ENCODE measurements around the gene CFAP97.
"Not testable (repeated sequence)": the region's sequence is repeated elsewhere in the genome, so short reads cannot be mapped to it uniquely, and the experiment has no call there.

The CFAP97 gene

DNA sequence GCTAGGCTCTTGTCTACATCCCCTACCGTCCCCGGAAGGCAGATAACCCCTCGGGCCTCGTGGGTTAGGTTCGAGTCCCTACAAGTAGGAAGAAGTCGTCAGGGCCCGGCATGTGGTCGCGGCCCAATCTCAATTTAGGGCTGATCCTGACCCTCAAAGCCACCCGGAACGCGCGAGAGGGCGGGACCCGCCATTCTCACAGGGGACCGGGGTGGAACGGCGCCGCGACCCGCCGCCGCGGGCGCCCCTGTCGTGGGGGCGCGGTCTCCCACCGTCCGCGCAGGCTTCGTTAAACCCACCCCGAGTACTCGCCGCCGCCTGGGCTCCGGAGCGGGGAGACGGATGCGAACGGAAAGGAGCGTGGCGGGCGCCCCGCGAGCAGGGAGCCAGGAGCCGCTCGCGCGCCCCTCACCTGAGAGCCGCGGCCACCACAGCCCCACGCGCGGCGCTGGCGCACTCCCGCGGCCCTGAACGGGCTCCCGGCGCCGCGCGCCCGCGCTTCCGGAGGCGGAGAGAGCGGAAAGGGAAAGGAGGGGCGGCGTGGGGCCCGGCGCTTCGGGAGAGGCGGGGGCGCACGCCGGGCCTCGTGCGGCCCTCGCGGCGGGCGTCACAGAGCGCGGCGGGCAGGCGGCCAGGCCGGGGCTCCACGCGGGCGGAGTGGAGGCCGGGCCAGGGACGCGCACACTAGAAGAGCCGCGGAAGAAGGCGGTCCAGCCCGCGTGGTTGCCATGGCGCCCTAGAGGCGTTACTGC is at the start of gene CFAP97:
Gene CFAP97 (minus strand): TSS at position 515 of the 752 bp plus-strand sequence. CDS start 12,804 bp downstream, outside the sequence.
- peak; percentile 34 to 67 for DNase-seq

DNA sequence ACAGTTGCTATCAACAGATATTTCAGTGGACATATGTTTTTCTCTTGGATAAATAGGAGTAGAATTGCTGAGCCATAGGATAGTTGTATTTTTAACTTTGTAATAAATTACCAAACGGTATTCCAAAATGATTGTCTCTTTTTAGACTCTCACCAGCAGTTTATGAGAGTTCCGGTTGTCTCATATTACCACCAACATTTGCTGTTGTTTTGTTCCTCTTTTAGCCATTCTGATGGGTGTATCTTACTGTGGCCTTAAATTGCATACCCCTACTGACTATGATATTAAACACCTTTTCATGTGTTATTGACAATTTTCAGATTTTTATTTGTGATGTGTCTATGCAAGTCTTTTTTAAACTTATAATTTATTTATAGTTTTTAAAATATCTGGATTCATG is 45.3 kb upstream of the CFAP97 start:
- DNase-seq: no peak

DNA sequence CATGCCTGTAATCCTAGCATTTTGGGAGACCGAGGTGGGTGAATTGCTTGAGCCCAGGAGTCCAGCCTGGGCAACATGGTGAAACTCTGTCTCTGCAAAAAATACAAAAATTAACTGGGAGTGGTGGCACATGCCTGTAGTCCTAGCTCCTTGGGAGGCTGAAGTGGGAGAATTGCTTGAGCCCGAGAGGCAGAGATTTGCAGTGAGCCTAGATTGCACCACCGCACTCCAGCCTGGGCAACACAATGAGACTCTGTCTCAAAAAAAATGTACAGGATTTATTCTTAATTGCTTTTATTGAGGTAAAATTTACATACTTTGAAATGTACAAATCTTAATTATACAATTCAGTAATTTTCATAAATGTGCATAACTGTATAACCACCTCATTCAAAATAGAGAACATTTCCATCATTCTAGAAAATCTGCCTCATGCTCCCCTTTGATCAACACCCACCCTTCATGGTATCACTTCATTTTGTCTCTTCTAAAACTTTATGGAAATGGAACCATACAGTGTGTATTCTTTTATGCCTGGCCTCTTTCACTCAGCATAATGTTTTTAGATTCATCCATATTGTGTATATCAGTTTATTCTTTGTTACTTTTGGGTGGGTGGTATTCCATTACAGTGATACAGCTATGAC is 44.7 kb upstream of the CFAP97 start:
- DNase-seq: no peak

DNA sequence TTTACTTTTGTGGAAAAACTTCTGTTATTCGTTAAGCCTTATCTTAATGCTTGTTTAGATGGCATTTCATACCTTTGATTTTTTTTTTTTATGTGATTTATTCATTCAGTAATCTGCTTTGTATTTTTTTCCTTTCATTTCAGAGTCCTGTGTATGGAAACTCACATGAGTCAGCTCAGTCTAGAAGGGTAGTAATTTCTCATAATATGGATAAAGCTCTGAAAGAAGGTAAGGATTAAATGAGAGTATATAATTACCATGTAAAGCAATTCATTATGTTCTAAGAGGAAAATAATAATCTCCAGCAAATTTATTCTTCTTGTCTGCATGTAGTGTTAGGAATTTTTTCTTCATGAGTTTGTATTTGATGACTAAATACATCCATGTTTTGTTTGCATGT is 43.4 kb upstream of the CFAP97 start:
- DNase-seq: no peak

DNA sequence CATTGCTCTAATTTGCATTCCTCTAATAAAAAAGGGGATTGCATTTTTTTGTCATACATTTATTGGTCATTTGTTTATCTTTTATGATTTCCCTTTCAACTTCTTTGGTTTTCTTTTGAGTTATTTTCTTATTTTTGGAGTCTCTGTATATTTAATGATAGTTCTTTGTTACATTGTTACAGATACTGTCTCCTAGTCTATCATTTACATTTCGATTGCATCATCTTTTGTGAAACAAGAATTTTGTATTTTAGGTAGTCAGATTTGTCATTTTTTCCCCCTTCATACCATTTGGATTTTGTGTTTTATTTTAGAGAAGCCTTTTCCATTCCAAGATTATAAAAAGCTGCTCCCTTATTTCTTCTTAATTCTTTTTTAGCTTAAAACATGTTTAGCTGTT is 42.7 kb upstream of the CFAP97 start:
- no peak for DNase-seq

GRCh38 chr4:185244763-185245162 is 41.0 kb upstream of the CFAP97 start:
- DNase-seq: no peak

DNA sequence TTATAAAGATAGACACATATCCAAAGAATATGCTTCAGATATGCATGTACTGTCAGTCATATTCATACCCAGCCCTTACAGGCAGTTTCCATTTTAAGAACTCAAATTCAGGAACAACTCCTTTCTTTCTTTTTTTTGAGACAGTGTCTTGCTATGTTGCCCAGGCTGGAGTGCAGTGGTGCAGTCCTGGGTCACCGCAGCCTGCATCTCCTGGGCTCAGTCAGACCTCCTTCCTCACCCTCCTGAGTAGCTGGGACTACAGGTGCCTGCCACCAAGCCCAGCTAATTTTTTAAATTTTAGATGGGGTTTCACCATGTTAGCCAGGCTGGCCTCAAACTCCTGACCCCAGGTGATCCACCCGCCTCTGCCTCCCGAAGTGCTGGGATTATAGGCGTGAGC is 40.1 kb upstream of the CFAP97 start:
- no peak for DNase-seq

DNA sequence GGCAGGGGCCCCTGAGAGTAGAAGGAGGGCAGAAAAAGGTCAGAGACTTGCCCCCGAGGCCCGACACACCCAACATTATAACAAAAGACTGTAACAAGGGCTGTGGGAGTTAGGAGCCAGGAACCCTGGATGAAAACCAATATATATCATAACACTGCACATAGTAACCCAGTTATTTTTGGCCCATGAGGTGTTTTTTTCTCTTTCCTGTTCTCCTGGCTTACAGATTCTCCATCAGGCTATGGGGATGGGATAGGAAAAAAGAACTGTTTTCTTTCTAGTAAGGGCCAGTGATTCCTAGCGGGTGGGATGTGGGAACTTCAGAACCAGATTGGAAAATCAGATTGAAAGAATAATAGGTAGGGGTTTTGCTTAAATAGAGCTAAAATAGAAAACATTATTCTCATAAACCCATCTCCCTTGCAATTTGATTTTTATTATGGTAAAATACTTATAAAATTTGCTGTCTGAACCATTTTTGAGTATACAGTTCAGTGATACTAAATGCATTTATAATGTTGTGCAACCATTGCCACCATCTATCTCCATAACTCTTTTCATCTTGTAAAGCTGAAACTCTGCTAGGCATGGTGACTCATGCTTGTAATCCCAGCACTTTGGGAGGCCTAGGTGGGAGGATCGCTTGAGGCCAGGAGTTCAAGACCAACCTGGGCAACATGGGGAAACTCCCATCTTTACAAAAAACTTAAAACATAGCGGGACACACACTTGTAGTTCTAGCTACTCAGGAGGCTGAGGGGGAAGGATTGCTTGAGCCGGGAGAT is 39.1 kb upstream of the CFAP97 start:
- DNase-seq: no peak

DNA sequence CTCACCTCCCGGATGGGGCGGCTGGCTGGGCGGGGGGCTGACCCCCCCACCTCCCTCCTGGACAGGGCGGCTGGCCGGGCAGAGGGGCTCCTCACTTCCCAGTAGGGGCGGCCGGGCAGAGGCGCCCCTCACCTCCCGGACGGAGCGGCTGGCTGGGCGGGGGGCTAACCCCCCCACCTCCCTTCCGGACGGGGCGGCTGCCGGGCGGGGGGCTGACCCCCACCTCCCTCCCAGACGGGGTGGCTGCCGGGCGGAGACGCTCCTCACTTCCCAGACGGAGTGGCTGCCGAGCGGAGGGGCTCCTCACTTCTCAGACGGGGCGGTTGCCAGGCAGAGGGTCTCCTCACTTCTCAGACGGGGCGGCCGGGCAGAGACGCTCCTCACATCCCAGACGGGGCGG is 36.7 kb upstream of the CFAP97 start:
- not testable (repeated sequence) for DNase-seq

DNA sequence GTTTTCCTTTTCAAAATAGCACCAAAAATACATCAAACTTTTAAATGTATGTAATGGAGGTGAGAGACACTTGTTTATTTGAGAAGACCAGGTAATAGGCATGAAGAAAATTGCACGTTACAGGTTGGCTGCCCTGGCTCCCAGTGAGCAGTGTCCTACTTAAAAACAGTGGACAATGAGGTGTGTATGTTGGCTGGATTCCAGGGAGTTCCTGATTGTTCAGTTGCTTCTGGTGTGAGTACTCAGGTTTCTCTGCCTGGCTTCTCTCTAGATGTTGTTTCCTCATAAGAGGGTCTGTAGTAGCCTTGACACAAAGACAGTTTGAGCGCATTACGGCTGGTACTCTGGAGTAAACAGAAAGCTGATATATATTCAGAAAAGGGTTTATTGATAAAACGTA is 35.0 kb upstream of the CFAP97 start:
- DNase-seq: no peak

GRCh38 chr4:185238215-185238681 is 34.4 kb upstream of the CFAP97 start:
- no peak for DNase-seq

DNA sequence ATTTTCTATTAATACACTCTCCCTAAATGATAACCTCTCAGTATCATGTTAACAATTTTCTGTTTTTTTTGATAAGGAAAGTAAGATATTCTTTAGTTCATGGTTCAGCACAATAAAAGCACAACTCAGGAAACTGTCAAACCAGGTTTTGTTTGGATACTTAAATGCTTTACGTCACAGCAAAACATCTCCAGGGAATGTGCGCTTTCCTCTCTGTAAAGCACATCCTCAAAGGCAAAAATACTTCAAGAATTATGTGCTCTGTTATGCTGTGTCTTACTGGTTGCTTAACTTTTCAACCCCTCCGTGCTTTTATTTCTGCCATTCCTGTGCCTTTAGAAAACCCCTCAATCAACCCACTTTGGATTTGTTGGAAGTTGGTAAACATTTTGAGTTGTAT is 33.4 kb upstream of the CFAP97 start:
- DNase-seq: no peak

GRCh38 chr4:185235843-185236503 is 32.2 kb upstream of the CFAP97 start:
- no peak for DNase-seq

- no peak for DNase-seq
Observed at GRCh38 chr4:185235119-185235842, 31.5 kb upstream of the CFAP97 start.

DNA sequence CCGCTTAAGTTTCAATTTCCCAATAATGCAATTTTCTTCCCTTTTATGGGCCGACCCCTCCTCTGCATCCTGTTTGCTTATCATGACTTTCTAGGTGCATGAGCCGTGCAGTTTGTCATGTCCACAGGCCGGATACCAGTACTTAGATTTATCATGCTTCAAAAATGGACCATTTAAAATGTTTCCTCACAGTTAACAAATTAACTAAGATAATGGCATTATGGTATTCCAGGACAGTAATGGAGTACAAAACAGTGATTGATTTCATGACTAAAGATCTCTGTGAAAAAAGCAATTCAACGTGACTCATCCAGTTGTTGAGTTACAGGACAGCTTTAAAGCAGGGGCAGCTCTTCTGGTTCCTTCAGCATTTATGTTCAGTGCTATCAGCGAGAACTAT is 28.6 kb upstream of the CFAP97 start:
- no peak for DNase-seq

DNA sequence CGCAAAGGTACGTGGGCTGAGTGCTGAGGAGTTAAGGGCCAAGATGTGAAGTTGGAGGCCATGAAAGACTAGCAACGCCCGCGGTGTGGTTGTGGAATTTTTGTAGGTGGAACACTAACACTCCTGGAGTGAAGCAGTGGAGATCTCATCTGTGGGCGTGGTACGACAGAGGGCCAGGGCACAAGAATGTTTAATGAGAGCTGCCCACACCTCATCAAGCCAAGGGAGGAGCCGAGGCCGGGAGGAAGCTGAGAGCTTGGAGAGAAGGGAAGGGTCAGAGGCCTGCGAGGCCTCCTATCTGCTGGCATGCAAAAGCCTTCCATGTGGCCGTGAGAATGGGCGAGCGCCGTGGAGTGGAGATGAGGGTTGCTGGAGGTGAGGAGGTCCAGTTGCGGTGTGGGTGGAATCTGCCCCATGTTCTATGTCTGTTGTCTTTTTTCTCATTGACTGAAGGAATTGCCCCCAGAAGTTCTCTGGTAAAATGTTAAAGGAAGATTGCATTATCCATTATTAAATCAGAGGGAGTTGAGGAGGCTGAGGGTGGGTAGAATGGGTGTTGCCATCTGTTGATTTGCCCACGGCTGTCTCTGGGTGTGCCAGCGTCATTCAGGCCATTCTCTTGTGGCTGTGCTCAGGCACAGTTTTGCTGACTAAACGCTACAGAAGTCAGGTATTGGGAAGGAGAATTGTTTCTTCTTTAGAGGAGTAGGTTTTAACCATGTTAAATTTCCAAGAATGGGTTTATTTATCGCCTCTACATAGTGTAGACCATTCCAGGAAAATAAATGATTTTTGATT is 25.4 kb upstream of the CFAP97 start:
- no peak for DNase-seq

GRCh38 chr4:185227713-185228278 is 24.0 kb upstream of the CFAP97 start:
- no peak for DNase-seq

GRCh38 chr4:185227131-185227551 is 23.3 kb upstream of the CFAP97 start:
- DNase-seq: no peak

GRCh38 chr4:185225940-185226339 is 22.1 kb upstream of the CFAP97 start:
- DNase-seq: no peak

DNA sequence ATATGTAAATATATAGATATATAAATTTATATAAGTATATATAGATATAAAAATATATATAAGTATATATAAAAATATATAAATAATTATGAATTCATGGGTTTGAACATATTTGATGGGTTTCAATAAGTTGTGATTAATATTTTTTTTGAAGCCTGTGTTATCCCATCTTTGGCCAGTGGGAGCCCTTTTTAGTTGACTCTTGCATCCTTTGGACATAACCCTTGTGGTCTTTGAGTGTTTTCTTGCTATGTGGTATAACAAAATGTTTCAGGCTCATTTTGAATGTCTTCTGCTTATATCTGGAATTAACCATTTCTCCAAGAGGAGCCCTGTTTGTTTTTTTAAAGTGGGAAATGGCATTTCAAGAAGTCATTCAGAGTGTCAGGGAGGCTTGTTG is 20.8 kb upstream of the CFAP97 start:
- DNase-seq: no peak

GRCh38 chr4:185222598-185222997 is 18.8 kb upstream of the CFAP97 start:
- DNase-seq: no peak
